H9 (cell line): ENCODE results near the gene FAM193B. TPM values are rescaled to one million over a fixed set of nuclear protein-coding genes. Genes with fewer than 3 reads are reported as not detected.

Source experiments
- DNase-seq: peaks from one replicate; pipeline ENCODE4 v3.0.0-alpha.2; 2017
- H2AFZ ChIP-seq: one replicate; pipeline ENCODE4 v1.6.1; 2013; ENCODE audit warnings: mild to moderate bottlenecking, low read length, control low read depth, moderate library complexity
- H2AK5ac ChIP-seq: 2 replicates; pipeline ENCODE4 v1.6.1; 2013; ENCODE audit warnings: low read length, control low read depth, mixed read lengths; ENCODE audit not compliant: insufficient read length
- H2BK120ac ChIP-seq: one replicate; pipeline ENCODE4 v1.6.1; 2013; ENCODE audit warnings: low read depth, mild to moderate bottlenecking, low read length, control low read depth, inconsistent platforms; ENCODE audit not compliant: poor library complexity, severe bottlenecking
- H2BK12ac ChIP-seq: 2 replicates; pipeline ENCODE4 v1.6.1; 2013; ENCODE audit warnings: low read length, control low read depth, mixed read lengths, low read depth; ENCODE audit not compliant: insufficient read length
- H2BK15ac ChIP-seq: 2 replicates; pipeline ENCODE4 v1.6.1; 2013; ENCODE audit warnings: low read depth, low read length, control low read depth
- H2BK20ac ChIP-seq: one replicate; pipeline ENCODE4 v1.6.1; 2013; ENCODE audit warnings: low read depth, mild to moderate bottlenecking, low read length, control low read depth, inconsistent platforms; ENCODE audit not compliant: poor library complexity, severe bottlenecking
- H2BK5ac ChIP-seq: 2 replicates; pipeline ENCODE4 v1.6.1; 2013; ENCODE audit warnings: low read length, control low read depth, mixed read lengths; ENCODE audit not compliant: insufficient read length
- H3K14ac ChIP-seq: 2 replicates; pipeline ENCODE4 v1.6.1; 2013; ENCODE audit warnings: low read length, control low read depth; ENCODE audit not compliant: insufficient read depth
- H3K18ac ChIP-seq: 2 replicates; pipeline ENCODE4 v1.6.1; 2013; ENCODE audit warnings: low read depth, mild to moderate bottlenecking, mixed read lengths, low read length, control low read depth; ENCODE audit not compliant: insufficient read length
- H3K23ac ChIP-seq: 2 replicates; pipeline ENCODE4 v1.6.1; 2013; ENCODE audit warnings: low read length, control low read depth, mixed read lengths, low read depth; ENCODE audit not compliant: insufficient read length
- H3K23me2 ChIP-seq: 2 replicates; pipeline ENCODE4 v1.6.1; 2013; ENCODE audit warnings: low read depth, mild to moderate bottlenecking, mixed read lengths, low read length, control low read depth; ENCODE audit not compliant: insufficient read length, poor library complexity, severe bottlenecking
- H3K27ac ChIP-seq: 2 replicates; pipeline ENCODE4 v1.5.1; 2013; ENCODE audit warnings: low read length, control low read depth, mixed read lengths, low read depth; ENCODE audit not compliant: insufficient read length
- H3K27me3 ChIP-seq: 2 replicates; pipeline ENCODE4 v1.6.1; 2013; ENCODE audit warnings: low read length, control low read depth, inconsistent platforms; ENCODE audit not compliant: insufficient read depth
- H3K4ac ChIP-seq: 2 replicates; pipeline ENCODE4 v1.6.1; 2013; ENCODE audit warnings: low read depth, mild to moderate bottlenecking, control low read depth, inconsistent platforms, low read length, moderate library complexity
- H3K4me1 ChIP-seq: 2 replicates; pipeline ENCODE4 v1.6.1; 2013; ENCODE audit warnings: low read length, control low read depth, inconsistent platforms; ENCODE audit not compliant: insufficient read depth
- H3K4me2 ChIP-seq: 2 replicates; pipeline ENCODE4 v1.6.1; 2013; ENCODE audit warnings: low read length, control low read depth, mixed read lengths; ENCODE audit not compliant: insufficient read length, insufficient read depth
- H3K56ac ChIP-seq: 2 replicates; pipeline ENCODE4 v1.6.1; 2013; ENCODE audit warnings: low read depth, mild to moderate bottlenecking, mixed read lengths, low read length, control low read depth; ENCODE audit not compliant: insufficient read length
- H3K79me1 ChIP-seq: 2 replicates; pipeline ENCODE4 v1.6.1; 2013; ENCODE audit warnings: low read depth, mild to moderate bottlenecking, moderate library complexity, low read length, control low read depth, inconsistent platforms; ENCODE audit not compliant: insufficient read depth, poor library complexity, severe bottlenecking
- H3K79me2 ChIP-seq: 2 replicates; pipeline ENCODE4 v1.6.1; 2013; ENCODE audit warnings: low read length, control low read depth, inconsistent platforms; ENCODE audit not compliant: insufficient read depth
- H3K9ac ChIP-seq: 2 replicates; pipeline ENCODE4 v1.6.1; 2013; ENCODE audit warnings: low read length, control low read depth, mixed read lengths; ENCODE audit not compliant: insufficient read length; ENCODE audit errors: extremely low read depth
- H3K9me3 ChIP-seq: one replicate; pipeline ENCODE4 v1.6.1; 2013; ENCODE audit warnings: low read depth, low read length, inconsistent platforms; ENCODE audit not compliant: control insufficient read depth
- H3T11ph ChIP-seq: one replicate; pipeline ENCODE4 v1.6.1; 2013; ENCODE audit warnings: mild to moderate bottlenecking, low read length, control low read depth, inconsistent platforms
- H4K20me1 ChIP-seq: one replicate; pipeline ENCODE4 v1.6.1; 2013; ENCODE audit not compliant: control insufficient read depth, insufficient read length, insufficient read depth
- H4K5ac ChIP-seq: 2 replicates; pipeline ENCODE4 v1.6.1; 2013; ENCODE audit warnings: low read depth, mild to moderate bottlenecking, mixed read lengths, low read length, control low read depth; ENCODE audit not compliant: insufficient read length
- H4K8ac ChIP-seq: replicated peaks from 2 replicates; pipeline ENCODE4 v1.6.1; 2013; ENCODE audit warnings: low read length, control low read depth, mixed read lengths, low read depth; ENCODE audit not compliant: insufficient read length
- H4K91ac ChIP-seq: 2 replicates; pipeline ENCODE4 v1.6.1; 2013; ENCODE audit warnings: low read depth, mild to moderate bottlenecking, moderate library complexity, mixed read lengths, low read length, control low read depth; ENCODE audit not compliant: insufficient read length
- H3K27ac Mint-ChIP-seq, 3 experiments: 2 replicates in 2 of 3; 3 replicates in 1 of 3; pipeline ENCODE4 v1.8.0; 2020 to 2021; ENCODE audit warnings: mixed read lengths in 3 of 3, mild to moderate bottlenecking in 1 of 3, moderate library complexity in 1 of 3
- H3K27me3 Mint-ChIP-seq: 2 replicates; pipeline ENCODE4 v1.8.0; 2021; ENCODE audit warnings: low read depth, mild to moderate bottlenecking, moderate library complexity, mixed read lengths
- H3K36me3 Mint-ChIP-seq, 3 experiments: 2 replicates in 2 of 3; 3 replicates in 1 of 3; pipeline ENCODE4 v1.8.0; 2020 to 2021; ENCODE audit warnings: low read depth in 3 of 3, mixed read lengths in 3 of 3; ENCODE audit not compliant: insufficient read depth in 1 of 3
- H3K4me1 Mint-ChIP-seq, 2 experiments: 2 replicates each; pipeline ENCODE4 v1.8.0; 2020; ENCODE audit warnings: mixed read lengths in 2 of 2
- H3K4me3 Mint-ChIP-seq, 2 experiments: 2 replicates in 1 of 2; 3 replicates in 1 of 2; pipeline ENCODE4 v1.8.0; 2020 to 2021; ENCODE audit warnings: mild to moderate bottlenecking in 2 of 2, mixed read lengths in 2 of 2, moderate library complexity in 1 of 2
- H3K9me3 Mint-ChIP-seq, 2 experiments: 2 replicates in 1 of 2; 3 replicates in 1 of 2; pipeline ENCODE4 v1.8.0; 2020; ENCODE audit warnings: mild to moderate bottlenecking in 2 of 2, mixed read lengths in 2 of 2, moderate library complexity in 1 of 2
- WGBS: extraction: QIAGEN DNeasy Blood & Tissue Kit; methylation state at CpG from one replicate; pipeline ENCODE4 v1.1.7; 2013; ENCODE audit warnings: missing lambda C conversion rate, low lambda C conversion rate, mixed read lengths; ENCODE audit not compliant: insufficient read length; ENCODE audit errors: extremely low coverage; 5-methylcytosine and 5-hydroxymethylcytosine counted together
- total RNA-seq: library from RNA; stranded (reverse); gene quantifications from 2 replicates; pipeline ENCODE4 v1.2.1, GENCODE V29; 2021
- TF ChIP-seq, protein P1 (sequence below): fragments of 200-600 bp; sonication (generic); conservative IDR thresholded peaks from 3 replicates; pipeline ENCODE4 v1.8.0; 2021; ENCODE audit warnings: antibody characterized with exemption, mild to moderate bottlenecking

The FAM193B gene
- total RNA-seq, 1 experiment from 2014 or later: 71.5 TPM

DNA sequence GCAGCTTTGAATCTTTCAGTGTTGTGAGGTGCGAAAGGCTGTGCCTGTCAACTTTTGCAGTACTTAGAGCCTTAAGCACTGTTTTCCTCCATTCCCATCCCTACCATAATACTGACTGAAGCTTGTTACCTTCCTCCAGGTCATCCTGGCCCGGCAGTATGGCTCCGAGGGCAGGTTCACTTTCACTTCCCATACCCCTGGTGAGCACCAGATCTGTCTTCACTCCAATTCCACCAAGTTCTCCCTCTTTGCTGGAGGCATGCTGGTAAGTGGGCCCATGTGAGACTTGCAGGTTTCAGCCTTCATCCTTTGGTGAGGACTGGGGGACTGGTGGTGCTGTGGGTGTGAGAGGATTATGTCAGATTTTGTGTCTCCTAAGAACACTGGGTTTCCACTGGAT, 39.1 kb upstream of the FAM193B start:
- H3K9me3 ChIP-seq: no peaks in the 10 kb centered on the region
- Mint-ChIP-seq H3K27ac (no peak overlapping the region), H3K4me3 (peak overlapping the region; percentile 96 to 100), H3K27me3 (peaks cover 23% of the 10 kb centered on the region), H3K36me3 (peaks cover 25 to 46% (median 39%) of the 10 kb centered on the region in 3 experiments), H3K9me3 (no peaks in the 10 kb centered on the region; a peak in 1 of 5 replicates), H3K4me1 (peaks cover 4 to 9% of the 10 kb centered on the region in 2 experiments)
- H3K27ac ChIP-seq: no peak overlapping the region
- TF ChIP-seq, protein P1, sequence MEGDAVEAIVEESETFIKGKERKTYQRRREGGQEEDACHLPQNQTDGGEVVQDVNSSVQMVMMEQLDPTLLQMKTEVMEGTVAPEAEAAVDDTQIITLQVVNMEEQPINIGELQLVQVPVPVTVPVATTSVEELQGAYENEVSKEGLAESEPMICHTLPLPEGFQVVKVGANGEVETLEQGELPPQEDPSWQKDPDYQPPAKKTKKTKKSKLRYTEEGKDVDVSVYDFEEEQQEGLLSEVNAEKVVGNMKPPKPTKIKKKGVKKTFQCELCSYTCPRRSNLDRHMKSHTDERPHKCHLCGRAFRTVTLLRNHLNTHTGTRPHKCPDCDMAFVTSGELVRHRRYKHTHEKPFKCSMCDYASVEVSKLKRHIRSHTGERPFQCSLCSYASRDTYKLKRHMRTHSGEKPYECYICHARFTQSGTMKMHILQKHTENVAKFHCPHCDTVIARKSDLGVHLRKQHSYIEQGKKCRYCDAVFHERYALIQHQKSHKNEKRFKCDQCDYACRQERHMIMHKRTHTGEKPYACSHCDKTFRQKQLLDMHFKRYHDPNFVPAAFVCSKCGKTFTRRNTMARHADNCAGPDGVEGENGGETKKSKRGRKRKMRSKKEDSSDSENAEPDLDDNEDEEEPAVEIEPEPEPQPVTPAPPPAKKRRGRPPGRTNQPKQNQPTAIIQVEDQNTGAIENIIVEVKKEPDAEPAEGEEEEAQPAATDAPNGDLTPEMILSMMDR: no peak
- no peak overlapping the region for H4K8ac ChIP-seq
- DNase-seq: no peak
- no peak overlapping the region for H2BK15ac ChIP-seq
- no peak overlapping the region for H3K14ac ChIP-seq
- H3K79me1 ChIP-seq: no peaks in the 10 kb centered on the region
- H2BK12ac ChIP-seq: no peak overlapping the region
- H3K9ac ChIP-seq: no peak overlapping the region
- H3K56ac ChIP-seq: no peak overlapping the region
- no peak overlapping the region for H3T11ph ChIP-seq
- no peak overlapping the region for H2AK5ac ChIP-seq
- no peak overlapping the region for H2BK5ac ChIP-seq
- H3K23ac ChIP-seq: no peak overlapping the region
- no peak overlapping the region for H2BK20ac ChIP-seq
- no peak overlapping the region for H3K18ac ChIP-seq
- H4K20me1 ChIP-seq: no peaks in the 10 kb centered on the region
- no CpG with 5 or more reads among the region's 3 CpGs for WGBS
- no peak overlapping the region for H3K4ac ChIP-seq
- no peak overlapping the region for H4K91ac ChIP-seq
- no peak overlapping the region for H4K5ac ChIP-seq
- no peaks in the 10 kb centered on the region for H3K4me1 ChIP-seq
- peaks cover 6% of the 10 kb centered on the region for H3K23me2 ChIP-seq
- no peaks in the 10 kb centered on the region for H3K79me2 ChIP-seq
- no peak overlapping the region for H2AFZ ChIP-seq
- no peaks in the 10 kb centered on the region; the same call in 1 of the 2 replicates for H3K27me3 ChIP-seq
- H3K4me2 ChIP-seq: no peak overlapping the region
- no peak overlapping the region for H2BK120ac ChIP-seq
